HG03439 (cell line): Measurements from ENCODE around the gene AKAP13.

Experiments
- ATAC-seq: cut with Tn5 transposase; IDR thresholded peaks from one replicate; pipeline ENCODE4 v1.9.1; 2021; ENCODE audit warnings: mild to moderate bottlenecking, moderate library complexity; ENCODE audit not compliant: unreplicated experiment

AKAP13 gene

GRCh38 chr15:85386261-85386660, 5.9 kb downstream of the AKAP13 start:
- no peak for ATAC-seq

GRCh38 chr15:85388566-85389305, 8.3 kb downstream of the AKAP13 start:
- ATAC-seq: no peak

- ATAC-seq: no peak
Measured at GRCh38 chr15:85389306-85389650, 8.9 kb downstream of the AKAP13 start.

- no peak for ATAC-seq
Measured at GRCh38 chr15:85389772-85390171, 9.4 kb downstream of the AKAP13 start.

- no peak for ATAC-seq
Measured at GRCh38 chr15:85393210-85393609, 12.8 kb downstream of the AKAP13 start.

GRCh38 chr15:85394554-85395333, 14.3 kb downstream of the AKAP13 start:
- no peak for ATAC-seq

- ATAC-seq: no peak
Measured at GRCh38 chr15:85396554-85396953, 16.2 kb downstream of the AKAP13 start.

- no peak for ATAC-seq
Measured at GRCh38 chr15:85397151-85397550, 16.7 kb downstream of the AKAP13 start.

- no peak for ATAC-seq
Measured at GRCh38 chr15:85397926-85398325, 17.5 kb downstream of the AKAP13 start.

- ATAC-seq: no peak
Measured at GRCh38 chr15:85398822-85399221, 18.4 kb downstream of the AKAP13 start.

GRCh38 chr15:85399627-85400026, 19.2 kb downstream of the AKAP13 start:
- ATAC-seq: no peak

- ATAC-seq: no peak
Measured at GRCh38 chr15:85400606-85401005, 20.2 kb downstream of the AKAP13 start.

- ATAC-seq: no peak
Measured at GRCh38 chr15:85401108-85401774, 20.8 kb downstream of the AKAP13 start.

GRCh38 chr15:85402195-85402881, 21.9 kb downstream of the AKAP13 start:
- no peak for ATAC-seq

GRCh38 chr15:85403745-85404144, 23.3 kb downstream of the AKAP13 start:
- ATAC-seq: no peak

GRCh38 chr15:85404176-85404917, 23.9 kb downstream of the AKAP13 start:
- ATAC-seq: no peak

GRCh38 chr15:85404918-85405866, 24.8 kb downstream of the AKAP13 start:
- ATAC-seq: no peak

GRCh38 chr15:85406916-85407315, 26.5 kb downstream of the AKAP13 start:
- ATAC-seq: no peak
